Glomerular visceral epithelial cell (primary cell): ENCODE measurements around the gene APOC1.
"Not testable (repeated sequence)": the region's sequence is repeated elsewhere in the genome, so short reads cannot be mapped to it uniquely, and the experiment has no call there.

Experiments used
- DNase-seq: peaks from one replicate; pipeline ENCODE4 v3.0.0-alpha.2; 2016; ENCODE audit errors: extremely low spot score

The APOC1 gene

GRCh38 chr19:44913512-44914432 is 636 bp upstream of the APOC1 start:
- DNase-seq, result not testable (repeated sequence)

- DNase-seq, result no peak
Measured at GRCh38 chr19:44924243-44924725, 9.9 kb downstream of the APOC1 start.

GRCh38 chr19:44925114-44925891 is 10.9 kb downstream of the APOC1 start:
- DNase-seq, result peak; percentile 75

- not testable (repeated sequence) for DNase-seq
Measured at GRCh38 chr19:44926245-44927077, 12.1 kb downstream of the APOC1 start.

GRCh38 chr19:44927746-44928145 is 13.3 kb downstream of the APOC1 start:
- peak; percentile 62 for DNase-seq

GRCh38 chr19:44930088-44930487 is 15.7 kb downstream of the APOC1 start:
- no peak for DNase-seq

- no peak for DNase-seq
Measured at GRCh38 chr19:44931541-44931940, 17.1 kb downstream of the APOC1 start.

- DNase-seq, result no peak
Measured at GRCh38 chr19:44939668-44940067, 25.3 kb downstream of the APOC1 start.

- DNase-seq, result no peak
Measured at GRCh38 chr19:44942067-44942571, 27.7 kb downstream of the APOC1 start, which contains the start of gene APOC4. APOC4 (plus strand) TSS chr19:44942237; CDS start chr19:44942278, 41 bp downstream.

GRCh38 chr19:44943801-44944249 is 29.4 kb downstream of the APOC1 start:
- no peak for DNase-seq

- DNase-seq, result no peak
Measured at GRCh38 chr19:44947041-44947581, 32.7 kb downstream of the APOC1 start.

GRCh38 chr19:44948237-44948636 is 33.8 kb downstream of the APOC1 start:
- no peak for DNase-seq

- no peak for DNase-seq
Measured at GRCh38 chr19:44948763-44949374, 34.5 kb downstream of the APOC1 start.

- no peak for DNase-seq
Measured at GRCh38 chr19:44949550-44949949, 35.1 kb downstream of the APOC1 start.

GRCh38 chr19:44951179-44952159 is 37.1 kb downstream of the APOC1 start:
- DNase-seq, result peak; percentile 73

- no peak for DNase-seq
Measured at GRCh38 chr19:44954278-44954648, 39.9 kb downstream of the APOC1 start.

- peak; percentile 95 for DNase-seq
Measured at GRCh38 chr19:44954649-44955504, 40.5 kb downstream of the APOC1 start, which contains the start of gene CLPTM1. CLPTM1 (plus strand) TSS chr19:44955380; CDS start chr19:44955396, 16 bp downstream.
